ENCODE data around the gene SNUPN. TPM values are rescaled to one million over a fixed set of nuclear protein-coding genes. Genes with fewer than 3 reads are reported as not detected.

The SNUPN gene
- total and polyA plus RNA-seq, 4 donors, result 19.1 to 24.6 (median 21.1) TPM

GRCh38 chr15:75662823-75663519, 37.4 kb upstream of the SNUPN start:
- Histone ChIP-seq H3K36me3 (ENCODE audit: control insufficient read depth in 4 of 4, insufficient read depth in 4 of 4, low read length in 4 of 4) (peaks cover 0 to 14% (median 4%) of the 10 kb centered on the region in 4 donors), H3K27ac (ENCODE audit: low read depth in 1 of 2, low read length in 1 of 2) (peak overlapping the region in 1 of 2 donors; percentile 48), H3K27me3 (ENCODE audit: control insufficient read depth in 3 of 3, insufficient read depth in 3 of 3, low read length in 2 of 3) (no peaks in the 10 kb centered on the region), H3K4me3 (no peak overlapping the region), H3K9me3 (ENCODE audit: control insufficient read depth in 4 of 4, insufficient read depth in 3 of 4, low read length in 3 of 4) (no peaks in the 10 kb centered on the region), H3K4me1 (ENCODE audit: control insufficient read depth in 5 of 5, insufficient read depth in 5 of 5, low read length in 5 of 5) (peaks cover 0 to 32% (median 12%) of the 10 kb centered on the region in 5 donors), H3K9ac (ENCODE audit: insufficient read depth in 1 of 2, low read length in 2 of 2) (no peak overlapping the region)
- DNase-seq, result no peak
- TF ChIP-seq CTCF (IDR thresholded peaks at IDR 0.05; ENCODE audit: control extremely low read depth, extremely low read depth), result no peak
- 87 to 93% methylated on average over 9 of the region's 9 CpGs for WGBS, 2 donors
- no peak for ATAC-seq (ENCODE audit: insufficient read depth, low FRiP score)

GRCh38 chr15:75661756-75662140, 36.2 kb upstream of the SNUPN start:
- no peak for TF ChIP-seq CTCF (IDR thresholded peaks at IDR 0.05; ENCODE audit: control extremely low read depth, extremely low read depth)
- peaks cover 0 to 25% (median 12%) of the 10 kb centered on the region in 5 donors for H3K4me1 ChIP-seq (ENCODE audit: control insufficient read depth in 5 of 5, insufficient read depth in 5 of 5, low read length in 5 of 5)
- peak overlapping the region in 1 of 2 donors; percentile 78 for H3K9ac ChIP-seq (ENCODE audit: insufficient read depth in 1 of 2, low read length in 2 of 2)
- no peak for ATAC-seq (ENCODE audit: insufficient read depth, low FRiP score)
- no peaks in the 10 kb centered on the region for H3K27me3 ChIP-seq (ENCODE audit: control insufficient read depth in 3 of 3, insufficient read depth in 3 of 3, low read length in 2 of 3)
- peaks cover 0 to 26% (median 8%) of the 10 kb centered on the region in 4 donors for H3K36me3 ChIP-seq (ENCODE audit: control insufficient read depth in 4 of 4, insufficient read depth in 4 of 4, low read length in 4 of 4)
- H3K27ac ChIP-seq (ENCODE audit: low read depth in 1 of 2, low read length in 1 of 2), result peak overlapping the region; percentile 23 to 93
- H3K9me3 ChIP-seq (ENCODE audit: control insufficient read depth in 4 of 4, insufficient read depth in 3 of 4, low read length in 3 of 4), result no peaks in the 10 kb centered on the region
- DNase-seq, result no peak
- H3K4me3 ChIP-seq, result no peak overlapping the region
- WGBS, 2 donors, result 68 to 79% methylated on average over 3 of the region's 3 CpGs

GRCh38 chr15:75661100-75661755, 35.7 kb upstream of the SNUPN start:
- no peak overlapping the region for H3K4me3 ChIP-seq
- DNase-seq (peak; percentile 71 to 76 (median 76)), ATAC-seq (ENCODE audit: insufficient read depth, low FRiP score) (peak; percentile 92)
- no peaks in the 10 kb centered on the region for H3K27me3 ChIP-seq (ENCODE audit: control insufficient read depth in 3 of 3, insufficient read depth in 3 of 3, low read length in 2 of 3)
- TF ChIP-seq CTCF (IDR thresholded peaks at IDR 0.05; ENCODE audit: control extremely low read depth, extremely low read depth), result no peak
- peak overlapping the region; percentile 23 to 93 for H3K27ac ChIP-seq (ENCODE audit: low read depth in 1 of 2, low read length in 1 of 2)
- peaks cover 0 to 25% (median 11%) of the 10 kb centered on the region in 5 donors for H3K4me1 ChIP-seq (ENCODE audit: control insufficient read depth in 5 of 5, insufficient read depth in 5 of 5, low read length in 5 of 5)
- 44 to 68% methylated on average over 14 of the region's 14 CpGs for WGBS, 2 donors
- peaks cover 0 to 29% (median 8%) of the 10 kb centered on the region in 4 donors for H3K36me3 ChIP-seq (ENCODE audit: control insufficient read depth in 4 of 4, insufficient read depth in 4 of 4, low read length in 4 of 4)
- no peaks in the 10 kb centered on the region for H3K9me3 ChIP-seq (ENCODE audit: control insufficient read depth in 4 of 4, insufficient read depth in 3 of 4, low read length in 3 of 4)
- H3K9ac ChIP-seq (ENCODE audit: insufficient read depth in 1 of 2, low read length in 2 of 2), result peak overlapping the region in 1 of 2 donors; percentile 78
